ENCODE data around the gene FUNDC2. TPM values are rescaled to one million over a fixed set of nuclear protein-coding genes. Genes with fewer than 3 reads are reported as not detected.

Gene FUNDC2
- total RNA-seq, 1 experiment from 2014 or later: 94.2 TPM

DNA sequence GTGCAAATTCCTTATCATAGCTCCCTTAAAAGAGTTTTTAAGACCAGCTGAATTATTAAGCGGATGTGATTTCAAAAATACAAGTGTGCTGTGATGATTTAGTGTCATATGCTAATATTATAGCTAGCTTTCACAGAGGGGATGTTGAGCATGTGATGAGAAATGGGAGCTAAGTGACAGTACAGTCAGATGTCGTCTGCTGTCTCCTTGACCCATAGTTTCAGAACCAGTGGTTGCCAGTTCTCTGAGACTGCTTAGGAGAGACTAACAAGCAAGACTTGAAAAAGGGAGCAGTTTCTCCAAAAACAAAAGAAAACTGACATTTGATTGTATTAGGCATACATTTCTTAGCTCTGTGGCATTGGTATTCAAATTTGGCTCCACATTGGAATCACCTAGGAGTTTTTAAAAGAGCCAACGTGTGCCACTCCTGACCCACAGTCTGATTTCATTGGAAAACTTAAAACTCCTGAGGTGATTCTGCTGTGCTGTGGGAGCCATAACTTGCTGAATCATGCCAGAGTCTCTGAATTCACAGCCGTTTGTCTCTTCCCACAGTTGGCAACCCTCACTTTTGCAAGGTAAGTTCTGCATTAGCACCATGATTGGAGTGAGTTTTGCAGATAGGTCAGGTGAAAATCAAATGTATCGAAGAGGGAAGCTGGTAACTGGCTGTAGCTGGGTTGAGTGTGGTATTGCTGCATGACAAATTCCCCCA, 20.3 kb downstream of the FUNDC2 start:
- Histone ChIP-seq H3K27me3 (no peaks in the 10 kb centered on the region), H3K4me3 (no peak overlapping the region), H3K4me1 (no peaks in the 10 kb centered on the region), H3K9me3 (replicated peaks) (no peaks in the 10 kb centered on the region), H3K36me3 (no peaks in the 10 kb centered on the region), H3K27ac (no peak overlapping the region)
- no peak for DNase-seq

GRCh38 chrX:155048977-155049619, 22.5 kb downstream of the FUNDC2 start:
- H3K4me1 ChIP-seq: no peaks in the 10 kb centered on the region
- peak; percentile 49 to 56 for DNase-seq
- no peaks in the 10 kb centered on the region for H3K36me3 ChIP-seq
- no peak overlapping the region for H3K27ac ChIP-seq
- H3K27me3 ChIP-seq: no peaks in the 10 kb centered on the region
- H3K4me3 ChIP-seq: no peak overlapping the region
- H3K9me3 ChIP-seq (replicated peaks): no peaks in the 10 kb centered on the region

- DNase-seq: no peak
- no peaks in the 10 kb centered on the region for H3K36me3 ChIP-seq
- no peaks in the 10 kb centered on the region for H3K4me1 ChIP-seq
- no peaks in the 10 kb centered on the region for H3K9me3 ChIP-seq (replicated peaks)
- no peak overlapping the region for H3K4me3 ChIP-seq
- no peaks in the 10 kb centered on the region for H3K27me3 ChIP-seq
- no peak overlapping the region for H3K27ac ChIP-seq
These were observed 26.3 kb downstream of the FUNDC2 start for GRCh38 chrX:155052738-155053498.

- H3K4me1 ChIP-seq: no peaks in the 10 kb centered on the region
- no peak overlapping the region for H3K27ac ChIP-seq
- H3K4me3 ChIP-seq: no peak overlapping the region
- H3K27me3 ChIP-seq: no peaks in the 10 kb centered on the region
- no peaks in the 10 kb centered on the region for H3K36me3 ChIP-seq
- H3K9me3 ChIP-seq (replicated peaks): no peaks in the 10 kb centered on the region
- DNase-seq: no peak
These were observed 27.0 kb downstream of the FUNDC2 start for GRCh38 chrX:155053656-155054055.

GRCh38 chrX:155054255-155054654, 27.6 kb downstream of the FUNDC2 start:
- no peak overlapping the region for H3K27ac ChIP-seq
- H3K4me1 ChIP-seq: no peaks in the 10 kb centered on the region
- no peak overlapping the region for H3K4me3 ChIP-seq
- no peak for DNase-seq
- H3K36me3 ChIP-seq: no peaks in the 10 kb centered on the region
- no peaks in the 10 kb centered on the region for H3K27me3 ChIP-seq
- no peaks in the 10 kb centered on the region for H3K9me3 ChIP-seq (replicated peaks)

GRCh38 chrX:155055494-155055893, 28.9 kb downstream of the FUNDC2 start:
- H3K36me3 ChIP-seq: 0 out of 2 replicates have a peak, but pooled peaks cover 6% of the 10 kb centered on the region
- no peaks in the 10 kb centered on the region for H3K9me3 ChIP-seq (replicated peaks)
- no peaks in the 10 kb centered on the region for H3K4me1 ChIP-seq
- no peak overlapping the region for H3K4me3 ChIP-seq
- DNase-seq: no peak
- H3K27ac ChIP-seq: no peak overlapping the region
- H3K27me3 ChIP-seq: no peaks in the 10 kb centered on the region

GRCh38 chrX:155056471-155056870, 29.8 kb downstream of the FUNDC2 start:
- no peak overlapping the region for H3K27ac ChIP-seq

GRCh38 chrX:155056877-155057792, 30.5 kb downstream of the FUNDC2 start:
- Histone ChIP-seq H3K27ac (no peak overlapping the region), H3K27me3 (no peaks in the 10 kb centered on the region), H3K9me3 (replicated peaks) (no peaks in the 10 kb centered on the region), H3K4me3 (no peak overlapping the region), H3K36me3 (0 out of 2 replicates have a peak, but pooled peaks cover 6% of the 10 kb centered on the region), H3K4me1 (no peaks in the 10 kb centered on the region)
- peak in 1 of 2 experiments; percentile 15 for DNase-seq

More at GRCh38 chrX:155056471-155056870, 29.8 kb downstream of the FUNDC2 start:
- Histone ChIP-seq H3K4me3 (no peak overlapping the region), H3K4me1 (no peaks in the 10 kb centered on the region), H3K36me3 (0 out of 2 replicates have a peak, but pooled peaks cover 6% of the 10 kb centered on the region), H3K27me3 (no peaks in the 10 kb centered on the region), H3K9me3 (replicated peaks) (no peaks in the 10 kb centered on the region)
- DNase-seq: no peak

DNA sequence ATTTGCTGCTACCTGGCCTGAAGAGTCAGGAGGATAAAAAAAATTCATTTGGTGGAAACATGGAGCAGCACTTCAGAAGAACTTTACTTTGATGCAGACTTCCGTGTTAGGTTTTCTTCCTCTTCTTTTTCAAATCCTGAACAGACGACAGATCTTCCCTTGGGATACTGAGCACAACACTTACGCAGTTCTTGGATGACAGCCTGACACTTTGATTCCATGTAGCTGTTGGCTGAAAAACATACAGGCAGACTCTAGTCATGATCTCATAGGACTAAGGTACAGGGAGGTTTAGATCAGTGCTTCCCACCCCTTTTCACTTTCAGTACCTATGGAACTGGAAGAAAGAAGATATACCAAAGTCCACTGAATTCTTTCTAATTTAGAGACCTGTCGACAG, 35.1 kb downstream of the FUNDC2 start:
- H3K27me3 ChIP-seq: no peaks in the 10 kb centered on the region
- 0 out of 2 replicates have a peak, but pooled peaks cover 6% of the 10 kb centered on the region for H3K36me3 ChIP-seq
- H3K9me3 ChIP-seq (replicated peaks): no peaks in the 10 kb centered on the region
- H3K4me1 ChIP-seq: no peaks in the 10 kb centered on the region
- no peak overlapping the region for H3K4me3 ChIP-seq
- H3K27ac ChIP-seq: no peak overlapping the region
- no peak for DNase-seq

GRCh38 chrX:155065035-155065734, 38.5 kb downstream of the FUNDC2 start:
- H3K27me3 ChIP-seq: no peaks in the 10 kb centered on the region
- H3K36me3 ChIP-seq: 0 out of 2 replicates have a peak, but pooled peaks cover 2% of the 10 kb centered on the region
- no peak overlapping the region for H3K27ac ChIP-seq
- H3K4me3 ChIP-seq: no peak overlapping the region
- no peaks in the 10 kb centered on the region for H3K4me1 ChIP-seq
- no peaks in the 10 kb centered on the region for H3K9me3 ChIP-seq (replicated peaks)
- DNase-seq: no peak

GRCh38 chrX:155068165-155068564, 41.5 kb downstream of the FUNDC2 start:
- H3K27me3 ChIP-seq: no peaks in the 10 kb centered on the region
- H3K4me3 ChIP-seq: no peak overlapping the region
- no peaks in the 10 kb centered on the region for H3K4me1 ChIP-seq
- H3K27ac ChIP-seq: no peak overlapping the region
- DNase-seq: peak in 1 of 2 experiments; percentile 5
- no peaks in the 10 kb centered on the region for H3K36me3 ChIP-seq
- no peaks in the 10 kb centered on the region for H3K9me3 ChIP-seq (replicated peaks)

GRCh38 chrX:155069414-155069813, 42.8 kb downstream of the FUNDC2 start:
- Histone ChIP-seq H3K4me1 (no peaks in the 10 kb centered on the region), H3K27me3 (no peaks in the 10 kb centered on the region), H3K36me3 (no peaks in the 10 kb centered on the region; the same call in 1 of the 2 replicates), H3K9me3 (replicated peaks) (no peaks in the 10 kb centered on the region), H3K4me3 (peak overlapping the region; percentile 68), H3K27ac (no peak overlapping the region)
- DNase-seq: no peak

GRCh38 chrX:155070038-155070437, 43.4 kb downstream of the FUNDC2 start:
- peak overlapping the region; percentile 68 for H3K4me3 ChIP-seq
- H3K27ac ChIP-seq: peak overlapping the region; percentile 77
- no peaks in the 10 kb centered on the region for H3K9me3 ChIP-seq (replicated peaks)
- H3K4me1 ChIP-seq: no peaks in the 10 kb centered on the region
- H3K36me3 ChIP-seq: no peaks in the 10 kb centered on the region; the same call in 1 of the 2 replicates
- H3K27me3 ChIP-seq: no peaks in the 10 kb centered on the region
- peak in 1 of 2 experiments; percentile 28 for DNase-seq

GRCh38 chrX:155070663-155070974, 44.0 kb downstream of the FUNDC2 start:
- H3K4me3 ChIP-seq: peak overlapping the region; percentile 68
- no peak for DNase-seq
- no peaks in the 10 kb centered on the region; the same call in 1 of the 2 replicates for H3K36me3 ChIP-seq
- peak overlapping the region; percentile 77 for H3K27ac ChIP-seq
- no peaks in the 10 kb centered on the region for H3K9me3 ChIP-seq (replicated peaks)
- H3K4me1 ChIP-seq: no peaks in the 10 kb centered on the region
- no peaks in the 10 kb centered on the region for H3K27me3 ChIP-seq

All from SJCRH30 (cell line).